Measurements from ENCODE around the gene DHRS7B. TPM values are rescaled to one million over a fixed set of nuclear protein-coding genes. Genes with fewer than 3 reads are reported as not detected.

The DHRS7B gene
- total and polyA plus RNA-seq, 2 of the 13 experiments (the other 11 are each of a cell fraction or from before 2014, with no cell fraction given), result 20.0 to 35.8 TPM

- TF ChIP-seq ZSCAN29 (CRISPR knock-in tag; conservative IDR thresholded peaks at IDR 0.05), result no peak
- TF ChIP-seq ZBTB34 (CRISPR knock-in tag; IDR thresholded peaks at IDR 0.05), result no peak
- no peak for TF ChIP-seq ZSCAN20 (CRISPR knock-in tag; IDR thresholded peaks at IDR 0.05; ENCODE audit: borderline replicate concordance)
- no peak for TF ChIP-seq TBX3 (IDR thresholded peaks at IDR 0.05; ENCODE audit: borderline replicate concordance)
- ChIA-PET POLR2A (interaction anchor here (1.0 kb wide), 1 partner anchor 53 kb away, joined by 3 read pairs; the partner anchor contains the start of gene USP22), CTCF (ENCODE audit: low intra/inter-chr PET ratio, low total read pairs) (no interaction called here)
- BruUV-seq (replicated peaks), result no TSS peak
- H3K36me3 ChIP-seq (replicated peaks in 1 of 2; ENCODE audit: control insufficient read depth in 1 of 2, insufficient read depth in 2 of 2, low read length in 2 of 2), result no peaks in the 10 kb centered on the region
- H3K4me1 ChIP-seq (ENCODE audit: insufficient read depth, low read length), result peaks cover 31% of the 10 kb centered on the region
- no peak overlapping the region for H3K4me2 ChIP-seq (ENCODE audit: low read depth, low read length)
- H3K9ac ChIP-seq (ENCODE audit: insufficient read depth, low read depth, low read length), result no peak overlapping the region
- no peak overlapping the region for H3K4me3 ChIP-seq (replicated peaks in 1 of 3; ENCODE audit: insufficient read depth in 1 of 3, low read depth in 2 of 3, low read length in 3 of 3)
- no peak overlapping the region for H2AFZ ChIP-seq (ENCODE audit: low read length)
- H3K9me3 ChIP-seq (ENCODE audit: low read length), result no peaks in the 10 kb centered on the region
- H3K27me3 ChIP-seq (ENCODE audit: control insufficient read depth in 1 of 2, insufficient read depth in 2 of 2, low read length in 2 of 2), result no peaks in the 10 kb centered on the region
- intact Hi-C loops (cut with micrococcal nuclease; ENCODE audit: unreplicated experiment), result loop anchor here (5.0 kb wide), 1 partner anchor 293 kb away; no protein-coding TSS in a partner anchor
- no peaks in the 10 kb centered on the region for H4K20me1 ChIP-seq (ENCODE audit: insufficient read depth, low read length)
- DNase-seq (ENCODE audit: low spot score), result no peak
- FAIRE-seq, result no peak
- no peaks in the 10 kb centered on the region for H3K79me2 ChIP-seq (ENCODE audit: insufficient read depth, low read length)
- ATAC-seq, result no peak
- 41% methylated on average over 3 of the region's 3 CpGs for WGBS (ENCODE audit: low lambda C conversion rate)
- in situ Hi-C loops (cut with HindIII; ENCODE audit: extremely low pct_ligation_motif_present, low pct_unique_long_range_greater_than_20kb), result no loop called here
- no peak overlapping the region for H3K27ac ChIP-seq (ENCODE audit: extremely low read length, insufficient read depth, low read length)
Measured at GRCh38 chr17:21095735-21096134, 31.0 kb upstream of the DHRS7B start.

- Histone ChIP-seq H3K9ac (ENCODE audit: insufficient read depth, low read depth, low read length) (no peak overlapping the region), H3K79me2 (ENCODE audit: insufficient read depth, low read length) (no peaks in the 10 kb centered on the region), H3K27me3 (ENCODE audit: control insufficient read depth in 1 of 2, insufficient read depth in 2 of 2, low read length in 2 of 2) (no peaks in the 10 kb centered on the region), H3K4me1 (ENCODE audit: insufficient read depth, low read length) (peaks cover 31% of the 10 kb centered on the region), H3K36me3 (replicated peaks in 1 of 2; ENCODE audit: control insufficient read depth in 1 of 2, insufficient read depth in 2 of 2, low read length in 2 of 2) (no peaks in the 10 kb centered on the region), H4K20me1 (ENCODE audit: insufficient read depth, low read length) (no peaks in the 10 kb centered on the region), H3K4me3 (replicated peaks in 1 of 3; ENCODE audit: insufficient read depth in 1 of 3, low read depth in 2 of 3, low read length in 3 of 3) (no peak overlapping the region), H3K27ac (ENCODE audit: extremely low read length, insufficient read depth, low read length) (no peak overlapping the region), H2AFZ (ENCODE audit: low read length) (no peak overlapping the region), H3K9me3 (ENCODE audit: low read length) (no peaks in the 10 kb centered on the region), H3K4me2 (ENCODE audit: low read depth, low read length) (no peak overlapping the region)
- no peak for FAIRE-seq
- no peak for ATAC-seq
- no TSS peak for BruUV-seq (replicated peaks)
- CTCF ChIA-PET (ENCODE audit: low intra/inter-chr PET ratio, low total read pairs), result no interaction called here
- WGBS (ENCODE audit: low lambda C conversion rate), result 14% methylated on average over 1 of the region's 2 CpGs
- no peak for DNase-seq (ENCODE audit: low spot score)
- TF ChIP-seq ZNF235 (CRISPR knock-in tag; IDR thresholded peaks at IDR 0.05; ENCODE audit: borderline replicate concordance), result no peak
- in situ Hi-C loops (cut with HindIII; ENCODE audit: extremely low pct_ligation_motif_present, low pct_unique_long_range_greater_than_20kb) (no loop called here), intact Hi-C loops (cut with micrococcal nuclease; ENCODE audit: unreplicated experiment) (loop anchor here (5.0 kb wide), 1 partner anchor 295 kb away; no protein-coding TSS in a partner anchor)
- POLR2A ChIA-PET, result no interaction called here
Measured at GRCh38 chr17:21096874-21097273, 29.9 kb upstream of the DHRS7B start.
